RWPE2 (cell line): ENCODE results near the gene PIK3CG.

Experiments
- ATAC-seq: fragments of 200-7000 bp; cut with Tn5 transposase; 3 replicates; pipeline ENCODE4 v1.9.1; 2021; ENCODE audit warnings: low read depth
- DNase-seq: peaks from one replicate; pipeline ENCODE4 v3.0.0-alpha.2; 2020; ENCODE audit warnings: low spot score
- H3K27ac ChIP-seq: fragments of 450-650 bp; 2 replicates; pipeline ENCODE4 v1.5.1; 2017; ENCODE audit warnings: mild to moderate bottlenecking; ENCODE audit not compliant: poor library complexity, severe bottlenecking
- H3K27me3 ChIP-seq: fragments of 250-450 bp; sonication (Bioruptor Pico); 2 replicates; pipeline ENCODE4 v1.5.1; 2021; ENCODE audit warnings: mild to moderate bottlenecking, moderate library complexity; ENCODE audit not compliant: insufficient read depth, poor library complexity, severe bottlenecking
- H3K36me3 ChIP-seq: fragments of 250-450 bp; sonication (Bioruptor Pico); 2 replicates; pipeline ENCODE4 v1.5.1; 2020; ENCODE audit warnings: low read depth, mild to moderate bottlenecking, moderate library complexity
- H3K4me1 ChIP-seq: fragments of 250-450 bp; sonication (Bioruptor Pico); 2 replicates; pipeline ENCODE4 v1.5.1; 2021; ENCODE audit warnings: mild to moderate bottlenecking, moderate library complexity; ENCODE audit not compliant: insufficient read depth, poor library complexity, severe bottlenecking
- H3K4me3 ChIP-seq: fragments of 250-450 bp; sonication (Bioruptor Pico); 2 replicates; pipeline ENCODE4 v1.5.1; 2021; ENCODE audit warnings: mild to moderate bottlenecking, moderate library complexity; ENCODE audit not compliant: severe bottlenecking
- H3K9me3 ChIP-seq: fragments of 250-450 bp; sonication (Bioruptor Pico); 2 replicates; pipeline ENCODE4 v1.5.1; 2021; ENCODE audit warnings: mild to moderate bottlenecking, moderate library complexity; ENCODE audit not compliant: severe bottlenecking
- CTCF ChIP-seq: fragments of 450-650 bp; IDR thresholded peaks from one replicate; pipeline ENCODE4 v1.5.1; 2017; ENCODE audit warnings: mild to moderate bottlenecking, moderate library complexity; ENCODE audit not compliant: poor library complexity, severe bottlenecking

PIK3CG gene

DNA sequence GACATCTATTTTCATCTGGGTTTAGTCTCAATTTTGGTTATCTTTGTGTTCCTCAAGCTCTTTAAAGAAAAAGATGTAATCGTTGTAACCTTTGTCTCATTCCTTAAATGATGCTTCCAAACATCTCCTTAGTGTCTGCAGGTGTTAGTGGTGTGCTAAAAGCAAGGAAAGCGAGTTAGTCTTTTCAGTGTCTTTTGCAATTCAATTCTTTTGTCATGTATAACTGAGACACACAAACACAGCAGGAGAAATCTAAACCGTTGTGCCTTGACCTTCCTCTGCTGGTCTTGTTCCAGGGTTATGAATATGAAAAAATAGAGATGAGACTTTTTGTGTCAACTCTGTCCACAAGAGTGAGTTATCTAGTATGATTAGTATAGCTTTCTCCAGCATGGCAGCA lies 40.7 kb downstream of the PIK3CG start:
- Histone ChIP-seq H3K9me3 (no peaks in the 10 kb centered on the region), H3K27ac (no peak overlapping the region), H3K4me1 (no peaks in the 10 kb centered on the region), H3K36me3 (no peaks in the 10 kb centered on the region), H3K4me3 (no peak overlapping the region), H3K27me3 (peaks cover 3% of the 10 kb centered on the region)
- DNase-seq (no peak), ATAC-seq (no peak)
- no peak for TF ChIP-seq CTCF

DNA sequence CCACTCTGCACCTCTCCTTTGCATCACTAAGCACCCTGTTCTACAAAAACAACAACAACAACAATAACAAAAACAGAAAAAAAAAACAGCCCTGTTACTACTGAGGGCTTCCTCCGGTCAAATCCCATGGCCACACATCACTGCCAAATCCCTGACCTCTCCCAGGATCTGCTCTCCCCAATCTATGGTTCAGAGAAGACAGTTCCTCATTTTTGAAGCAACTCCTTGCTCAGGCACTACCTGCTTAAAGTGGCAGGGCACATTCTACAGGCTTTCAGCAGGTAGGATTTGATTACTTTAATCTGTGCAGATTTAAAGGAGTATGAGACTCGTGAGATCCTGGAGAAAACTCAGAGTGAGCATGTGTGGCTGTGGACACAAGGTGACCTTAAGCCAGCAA lies 46.9 kb downstream of the PIK3CG start:
- Histone ChIP-seq H3K27ac (no peak overlapping the region), H3K9me3 (no peaks in the 10 kb centered on the region), H3K4me3 (no peak overlapping the region), H3K36me3 (no peaks in the 10 kb centered on the region), H3K4me1 (no peaks in the 10 kb centered on the region), H3K27me3 (no peaks in the 10 kb centered on the region)
- no peak for TF ChIP-seq CTCF
- ATAC-seq (no peak), DNase-seq (no peak)

GRCh38 chr7:106914018-106914607 lies 49.0 kb downstream of the PIK3CG start:
- ATAC-seq (no peak), DNase-seq (no peak)
- TF ChIP-seq CTCF, result no peak
- Histone ChIP-seq H3K27ac (no peak overlapping the region), H3K4me3 (no peak overlapping the region), H3K4me1 (no peaks in the 10 kb centered on the region), H3K9me3 (no peaks in the 10 kb centered on the region), H3K36me3 (no peaks in the 10 kb centered on the region), H3K27me3 (no peaks in the 10 kb centered on the region)

DNA sequence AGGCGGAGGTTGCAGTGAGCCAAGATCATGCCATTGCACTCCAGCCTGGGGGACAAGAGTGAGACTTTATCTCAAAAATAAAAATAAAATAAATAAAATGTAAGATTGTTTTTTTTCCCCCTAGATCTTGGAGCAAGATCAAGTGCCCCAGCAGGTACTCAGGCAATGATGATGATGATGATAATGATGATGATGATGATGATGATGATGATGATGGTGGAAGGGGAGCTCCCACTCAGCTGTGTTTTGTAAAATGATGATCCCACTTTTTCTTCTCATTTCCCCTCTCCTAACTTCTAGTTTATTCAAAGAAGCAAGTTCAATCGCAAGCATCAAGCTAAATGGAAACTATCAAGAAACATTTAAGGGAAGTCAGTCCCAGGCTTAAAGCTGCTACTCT lies 50.3 kb downstream of the PIK3CG start:
- no peaks in the 10 kb centered on the region for H3K9me3 ChIP-seq
- H3K27ac ChIP-seq, result no peak overlapping the region
- H3K4me1 ChIP-seq, result no peaks in the 10 kb centered on the region
- DNase-seq (no peak), ATAC-seq (no peak)
- no peak overlapping the region for H3K4me3 ChIP-seq
- H3K27me3 ChIP-seq, result peaks cover 4% of the 10 kb centered on the region
- no peak for TF ChIP-seq CTCF
- H3K36me3 ChIP-seq, result no peaks in the 10 kb centered on the region

- H3K4me1 ChIP-seq, result no peaks in the 10 kb centered on the region
- H3K36me3 ChIP-seq, result no peaks in the 10 kb centered on the region
- no peak for TF ChIP-seq CTCF
- no peaks in the 10 kb centered on the region for H3K9me3 ChIP-seq
- no peak for DNase-seq
- no peak overlapping the region for H3K27ac ChIP-seq
- ATAC-seq, result no peak
- H3K27me3 ChIP-seq, result peaks cover 4% of the 10 kb centered on the region
- no peak overlapping the region for H3K4me3 ChIP-seq
Measured at GRCh38 chr7:106915873-106916272, 50.8 kb downstream of the PIK3CG start.
